Activated T-cell treated with anti-CD3 and anti-CD28 coated beads, Interleukin-2, amount 50 U/mL, for 48 hours (primary cell): ENCODE measurements around the gene KCNQ2.
"Not testable (repeated sequence)": the region's sequence is repeated elsewhere in the genome, so short reads cannot be mapped to it uniquely, and the experiment has no call there.

Source experiments
- DNase-seq, 2 experiments: peaks; one replicate each; pipeline ENCODE4 v3.0.0-alpha.2; 2020

Gene KCNQ2

DNA sequence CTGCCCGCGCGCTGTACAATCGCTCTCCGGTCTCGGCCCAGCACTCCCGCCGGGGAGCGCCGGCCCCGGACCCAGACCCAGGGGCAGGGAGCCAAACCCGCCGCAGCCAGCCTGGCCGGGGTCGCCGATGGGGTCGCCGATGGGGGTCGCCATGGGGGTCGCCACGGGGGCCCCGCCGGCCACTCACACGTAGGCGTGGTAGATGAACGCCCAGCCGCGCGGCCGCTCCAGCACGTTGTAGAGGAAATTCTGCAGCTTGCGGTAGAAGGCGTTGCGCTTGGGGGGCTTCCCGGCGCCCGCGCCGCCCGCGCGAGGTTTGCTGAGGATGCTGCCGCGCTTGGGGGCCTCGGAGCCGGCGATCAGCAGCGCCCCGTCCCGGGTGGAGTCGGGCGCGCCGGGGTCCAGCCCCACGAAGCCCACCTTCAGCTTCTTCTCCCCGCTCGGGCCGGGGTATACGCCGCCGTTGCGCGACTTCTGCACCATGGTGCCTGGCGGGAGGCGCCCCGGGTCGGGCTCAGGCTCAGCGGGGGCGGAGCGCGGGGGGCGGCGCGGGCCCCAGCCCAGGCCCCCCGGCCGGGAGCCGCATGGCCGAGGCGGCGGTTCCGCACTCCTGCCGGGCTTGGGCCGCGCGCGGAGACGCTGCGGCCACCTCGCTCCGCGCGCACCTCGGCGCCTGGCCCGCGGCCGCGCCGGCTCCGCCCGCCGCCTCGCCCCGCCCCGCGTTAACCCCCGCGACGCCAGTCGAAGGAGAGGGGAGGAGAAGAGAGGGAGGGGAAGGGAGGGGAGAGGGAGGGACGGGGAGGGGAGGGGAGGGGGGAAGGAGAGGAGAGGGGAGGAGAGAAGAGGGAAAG, at the start of gene KCNQ2:
Gene KCNQ2, minus strand, starts transcription at position 675 of the 851 bp plus-strand sequence. Its CDS starts 192 bp downstream, at position 483.
- DNase-seq: no peak

DNA sequence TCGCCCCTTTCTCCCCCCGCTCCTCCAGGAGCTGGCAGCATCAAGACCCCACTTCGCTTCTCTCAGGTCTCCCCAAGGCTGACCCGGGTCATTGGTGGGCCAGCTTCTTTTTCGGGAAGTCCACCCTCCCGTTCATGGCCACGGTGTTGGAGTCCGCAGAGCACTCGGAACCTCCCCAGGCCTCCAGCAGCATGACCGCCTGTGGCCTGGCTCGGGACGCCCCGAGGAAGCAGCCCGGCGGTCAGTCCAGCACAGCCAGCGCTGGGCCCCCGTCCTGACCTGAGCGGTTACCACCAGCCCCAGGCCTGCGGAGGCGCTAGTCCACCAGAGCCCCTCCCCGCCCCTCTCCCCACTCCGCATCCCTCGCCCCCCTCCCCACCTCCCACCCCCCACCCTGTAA, 49.1 kb upstream of the KCNQ2 start:
- no peak for DNase-seq

DNA sequence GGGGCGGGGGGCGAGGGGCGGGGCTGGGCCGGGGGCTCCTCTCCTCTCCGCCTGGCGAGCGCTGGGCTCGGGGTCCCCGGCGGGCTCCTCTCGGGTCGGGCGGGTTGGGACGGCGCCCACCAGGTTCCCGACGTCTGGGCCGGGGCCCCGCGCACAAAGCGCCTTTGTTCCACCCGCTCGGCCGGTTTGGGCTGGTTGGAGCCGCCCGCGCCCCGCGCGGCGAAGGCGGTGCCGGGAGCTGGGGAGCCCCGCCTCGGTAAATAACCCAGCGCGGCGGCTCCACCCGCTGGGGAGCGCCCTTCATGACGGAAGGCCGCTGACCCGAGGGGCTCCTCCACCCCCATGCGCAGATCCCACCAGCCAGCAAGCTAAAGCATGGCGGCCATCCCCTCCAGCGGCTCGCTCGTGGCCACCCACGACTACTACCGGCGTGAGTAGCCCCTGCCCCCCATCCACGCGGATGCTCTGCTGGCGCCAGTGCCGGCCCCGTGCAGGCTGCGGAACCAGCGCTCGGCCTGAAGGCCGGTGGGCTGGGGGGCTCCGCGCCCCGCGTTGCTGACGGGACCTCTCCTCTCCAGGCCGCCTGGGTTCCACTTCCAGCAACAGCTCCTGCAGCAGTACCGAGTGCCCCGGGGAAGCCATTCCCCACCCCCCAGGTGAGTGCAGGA, 48.6 kb upstream of the KCNQ2 start:
- peak; percentile 77 to 80 for DNase-seq

DNA sequence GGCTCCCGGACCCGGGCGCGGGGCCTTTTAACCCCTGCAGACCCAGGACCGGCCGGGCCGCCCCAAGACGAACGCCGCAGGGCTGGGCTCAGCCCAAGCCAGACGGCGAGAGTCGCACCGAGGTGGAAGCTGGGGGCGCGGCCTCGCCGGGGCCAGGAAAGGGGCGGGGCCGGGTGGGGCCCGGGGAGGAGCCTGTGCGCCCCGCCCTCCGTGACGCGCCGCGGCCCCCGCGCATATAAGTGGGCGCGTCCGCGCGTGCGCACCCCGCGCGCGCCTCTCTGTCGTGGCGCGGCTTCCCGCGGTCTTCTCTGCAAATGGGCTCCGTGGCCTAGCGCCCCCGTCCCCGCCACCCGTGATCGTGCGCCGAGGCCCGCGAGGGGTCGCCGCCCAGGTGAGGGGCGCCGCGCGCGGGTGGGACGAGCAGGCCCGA, 48.1 kb upstream of the KCNQ2 start, which contains the start of gene PPDPF:
Gene PPDPF, plus strand, starts transcription at position 262 of the 430 bp plus-strand sequence. CDS start 544 bp downstream, outside the sequence.
- DNase-seq: peak; percentile 86 to 90

DNA sequence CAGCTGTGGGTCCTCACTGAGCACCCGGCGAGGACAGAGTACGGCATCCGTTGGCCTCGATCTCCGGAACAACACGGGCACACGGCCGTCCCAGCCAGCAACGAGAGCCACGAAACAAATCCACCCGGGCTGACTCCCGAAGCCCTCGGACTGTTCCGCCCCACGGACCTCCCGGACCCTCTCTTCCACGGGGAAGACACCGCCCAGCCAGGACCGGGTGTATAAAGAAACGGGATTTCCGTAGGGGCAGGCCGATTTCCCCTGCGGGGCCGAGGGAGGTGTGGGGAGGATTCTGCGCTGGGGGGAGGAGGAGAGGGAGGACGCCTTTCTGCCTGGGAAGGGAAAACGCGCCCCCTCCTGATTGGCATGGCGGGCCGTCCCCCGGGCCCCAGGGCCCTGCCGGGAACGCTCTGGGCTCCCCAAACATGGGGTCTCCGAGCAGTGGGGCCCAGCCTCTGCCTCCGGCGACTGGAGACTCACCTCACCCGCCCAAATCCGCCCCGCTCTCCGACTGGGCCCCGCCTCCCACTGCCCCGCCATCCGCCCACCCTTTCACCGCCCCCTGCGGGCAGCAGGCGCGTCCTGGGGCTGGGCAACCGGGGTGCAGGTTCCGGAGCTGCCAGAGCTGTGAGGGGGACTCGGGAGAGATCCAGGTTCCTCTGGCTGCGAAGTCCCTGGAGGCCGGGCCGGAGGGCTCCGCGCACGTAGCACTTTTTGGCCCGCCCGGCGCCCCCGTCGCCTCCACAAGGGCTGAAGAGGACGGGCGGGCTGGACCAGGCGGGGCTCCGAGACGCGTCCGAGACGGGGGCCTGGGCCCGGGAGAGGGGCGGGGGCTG, 47.4 kb upstream of the KCNQ2 start:
- peak; percentile 74 to 81 for DNase-seq

DNA sequence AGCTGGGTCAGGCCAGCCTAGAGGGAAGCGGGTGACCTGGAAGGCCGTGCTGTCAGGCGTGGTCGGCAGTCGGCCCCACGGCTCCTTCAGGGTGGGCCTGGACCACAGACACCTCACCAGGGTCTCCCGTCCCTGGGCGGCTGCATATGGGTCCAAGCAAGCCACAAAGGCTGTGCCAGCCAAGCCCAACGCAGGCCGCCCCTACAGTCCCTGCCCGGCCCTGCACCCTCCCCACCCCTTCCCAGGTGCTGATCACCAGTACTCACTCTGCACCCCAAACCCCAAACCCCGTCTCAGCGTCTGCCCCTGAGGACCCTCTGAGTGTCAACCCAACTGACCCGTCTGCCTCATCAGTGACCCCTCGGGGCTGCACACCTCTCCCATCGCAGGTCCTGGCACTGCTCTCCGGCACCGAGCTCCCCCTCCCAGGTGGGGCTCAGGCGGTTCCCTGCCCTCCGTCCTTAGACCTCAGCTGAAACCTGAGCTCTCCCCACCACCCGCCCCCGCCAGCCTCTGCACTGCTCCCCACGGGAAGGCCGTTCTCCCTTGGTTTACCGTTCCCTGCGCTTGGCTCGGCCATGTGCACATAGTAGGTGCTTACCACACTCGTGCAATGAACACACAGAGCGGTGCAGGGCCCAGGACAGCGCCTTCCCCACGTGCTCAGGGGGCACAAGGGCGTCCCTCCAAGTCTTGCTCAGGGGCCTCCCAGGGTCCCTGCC, 46.7 kb upstream of the KCNQ2 start:
- no peak for DNase-seq

DNA sequence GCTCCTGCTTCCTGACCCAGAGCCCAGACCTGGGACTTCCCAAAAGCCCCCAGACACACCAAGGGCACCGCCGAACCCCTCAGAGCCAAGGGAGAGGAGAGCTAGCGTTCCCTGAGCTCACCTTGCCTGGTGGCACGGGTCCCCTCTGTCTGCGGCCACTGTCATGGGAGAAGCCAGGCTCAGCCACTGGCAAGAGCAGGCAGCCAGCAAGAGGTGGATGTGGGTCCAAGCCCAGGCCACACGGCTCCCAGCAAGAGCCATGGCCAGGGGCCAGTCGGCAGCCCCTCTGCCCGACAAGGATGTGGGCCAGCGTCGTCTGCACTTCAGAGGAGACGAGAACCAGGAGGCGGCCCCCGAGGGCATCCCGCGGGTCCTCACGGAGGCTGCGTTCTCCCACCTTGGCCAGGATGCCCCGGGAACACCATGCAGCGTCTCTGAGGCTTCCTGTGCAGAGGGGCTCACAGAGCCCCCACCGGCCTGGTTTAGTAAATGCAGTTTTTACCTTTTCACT, 46.0 kb upstream of the KCNQ2 start:
- no peak for DNase-seq

DNA sequence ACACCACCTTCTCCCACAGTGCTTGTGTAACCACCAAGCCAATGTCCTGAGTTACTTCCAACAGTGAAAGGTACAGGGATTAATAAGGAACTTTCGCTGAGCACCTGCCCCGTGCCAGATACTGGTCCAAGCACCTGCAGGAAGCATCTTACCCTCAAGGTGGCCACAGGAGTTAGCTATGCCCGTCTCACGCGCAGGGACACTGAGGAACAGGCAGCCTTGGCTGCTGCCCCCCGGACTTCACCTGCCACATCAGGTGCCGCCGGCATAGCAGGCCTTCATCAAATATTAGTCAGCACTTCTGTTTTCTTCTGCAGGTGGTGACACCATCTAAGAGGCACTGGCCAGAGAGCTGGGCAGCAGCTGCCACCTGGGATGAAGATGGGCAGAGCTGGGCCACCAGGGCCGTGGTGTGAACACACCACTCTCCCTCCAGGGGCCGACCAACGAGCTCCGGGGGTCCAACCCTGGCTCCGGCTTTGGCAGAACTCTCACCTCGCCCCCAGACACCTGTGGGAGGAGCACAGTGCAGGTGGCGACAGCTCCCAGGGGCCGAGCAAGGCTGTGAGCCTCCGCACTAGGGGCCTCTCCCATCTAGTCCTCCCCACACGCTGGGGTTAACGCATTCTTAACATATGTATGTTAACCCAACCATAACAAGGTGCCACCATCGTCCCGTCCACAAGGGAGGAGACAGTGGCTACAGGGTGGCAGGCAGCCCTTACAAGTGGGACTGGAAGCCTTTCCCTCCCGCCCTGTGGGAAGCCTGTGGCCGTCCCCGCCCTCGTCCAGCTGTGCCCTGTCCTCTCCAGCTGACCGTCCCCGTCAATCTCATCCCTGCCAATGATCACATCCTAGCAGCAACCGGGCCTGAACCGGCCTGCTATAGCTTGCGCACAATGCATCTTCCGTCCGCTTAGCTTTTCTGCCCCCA, 45.2 kb upstream of the KCNQ2 start:
- DNase-seq: no peak

DNA sequence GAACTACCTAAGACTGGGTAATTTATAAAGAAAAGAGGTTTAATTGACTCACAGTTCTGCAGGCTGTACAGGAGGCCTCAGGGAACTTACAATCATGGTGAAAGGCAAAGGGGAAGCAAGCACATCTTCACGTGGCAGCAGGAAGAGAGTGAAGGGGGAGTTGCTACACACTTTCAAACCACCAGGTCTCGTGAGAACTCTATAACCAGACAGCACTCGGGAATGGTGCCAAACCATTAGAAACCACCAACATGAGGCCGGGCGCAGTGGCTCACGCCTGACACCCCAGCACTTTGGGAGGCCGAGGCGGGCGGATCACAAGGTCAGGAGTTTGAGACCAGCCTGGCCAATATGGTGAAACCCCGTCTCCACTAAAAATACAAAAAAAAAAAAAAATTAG, 42.1 kb upstream of the KCNQ2 start:
- not testable (repeated sequence) for DNase-seq

DNA sequence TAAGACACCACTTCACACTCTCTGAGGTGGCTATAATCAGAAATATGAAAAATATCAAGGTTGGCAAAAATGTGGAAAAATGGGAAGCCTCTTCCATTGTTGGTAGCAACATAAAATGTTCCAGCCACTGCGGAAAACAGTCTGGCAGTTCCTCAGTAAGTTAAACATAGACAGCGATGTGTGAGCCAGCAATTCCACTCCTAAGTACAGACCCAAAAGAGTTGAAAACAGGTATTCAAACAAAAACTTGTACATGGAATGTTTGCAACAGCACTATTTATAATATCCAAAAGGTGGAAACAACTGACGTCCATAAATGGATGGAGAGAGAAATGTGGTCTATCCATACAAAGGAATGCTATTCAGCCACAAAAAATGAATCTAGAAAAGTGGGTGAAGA, 40.8 kb upstream of the KCNQ2 start:
- DNase-seq: no peak

DNA sequence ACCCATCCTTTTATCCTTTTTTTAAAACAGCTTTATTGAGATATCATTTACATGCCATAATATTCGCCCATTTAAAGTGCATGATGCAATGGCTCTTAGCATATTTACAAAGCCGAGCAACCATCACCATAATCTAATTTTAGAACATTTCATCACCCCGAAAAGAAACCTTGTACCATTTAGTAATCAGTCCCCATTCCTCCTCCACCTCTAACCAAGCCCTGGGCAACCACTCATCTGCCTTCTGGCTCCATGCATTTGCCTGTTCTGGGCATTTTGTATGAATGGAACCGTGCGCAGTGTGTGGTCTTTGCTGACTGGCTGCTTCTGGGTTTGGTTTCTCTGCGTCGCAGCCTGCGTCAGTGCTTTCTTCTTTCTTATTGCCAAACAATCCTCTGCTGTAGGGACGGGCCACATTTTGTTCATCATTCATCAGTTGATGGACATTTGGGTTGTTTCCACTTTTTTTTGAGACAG, 36.7 kb upstream of the KCNQ2 start:
- no peak for DNase-seq

DNA sequence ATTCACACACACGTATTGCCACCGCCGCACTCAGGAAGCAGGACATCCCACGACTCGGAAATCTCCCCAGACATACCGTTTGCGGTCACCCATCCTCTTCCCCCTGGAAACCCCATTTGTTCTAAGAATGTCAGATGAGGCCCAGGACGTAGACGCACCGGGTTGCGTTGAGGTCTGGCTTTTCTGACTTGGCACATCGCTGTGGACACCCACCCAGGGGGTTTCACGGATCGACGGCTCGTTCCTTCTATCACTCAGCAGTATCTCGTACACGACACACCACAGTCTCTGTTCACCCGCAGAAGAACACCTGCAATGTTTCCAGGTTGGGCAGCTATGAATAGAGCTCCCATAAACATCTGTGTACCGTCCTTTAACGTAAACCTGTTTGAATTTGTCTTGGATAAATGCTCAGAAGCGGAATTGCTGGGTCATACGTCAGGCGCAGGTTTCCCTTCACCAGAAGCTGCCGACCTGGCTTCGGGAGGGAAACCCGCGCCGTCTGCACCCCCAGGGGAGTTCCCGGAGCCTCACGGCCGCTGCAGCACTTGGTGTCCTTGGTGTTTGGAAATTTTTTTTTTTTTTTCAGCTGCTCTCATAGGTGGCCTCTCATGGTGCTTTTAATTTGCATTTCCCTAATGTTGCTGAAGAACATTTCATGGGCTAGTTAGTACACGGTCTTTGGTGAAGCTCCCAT, 35.8 kb upstream of the KCNQ2 start:
- no peak for DNase-seq

DNA sequence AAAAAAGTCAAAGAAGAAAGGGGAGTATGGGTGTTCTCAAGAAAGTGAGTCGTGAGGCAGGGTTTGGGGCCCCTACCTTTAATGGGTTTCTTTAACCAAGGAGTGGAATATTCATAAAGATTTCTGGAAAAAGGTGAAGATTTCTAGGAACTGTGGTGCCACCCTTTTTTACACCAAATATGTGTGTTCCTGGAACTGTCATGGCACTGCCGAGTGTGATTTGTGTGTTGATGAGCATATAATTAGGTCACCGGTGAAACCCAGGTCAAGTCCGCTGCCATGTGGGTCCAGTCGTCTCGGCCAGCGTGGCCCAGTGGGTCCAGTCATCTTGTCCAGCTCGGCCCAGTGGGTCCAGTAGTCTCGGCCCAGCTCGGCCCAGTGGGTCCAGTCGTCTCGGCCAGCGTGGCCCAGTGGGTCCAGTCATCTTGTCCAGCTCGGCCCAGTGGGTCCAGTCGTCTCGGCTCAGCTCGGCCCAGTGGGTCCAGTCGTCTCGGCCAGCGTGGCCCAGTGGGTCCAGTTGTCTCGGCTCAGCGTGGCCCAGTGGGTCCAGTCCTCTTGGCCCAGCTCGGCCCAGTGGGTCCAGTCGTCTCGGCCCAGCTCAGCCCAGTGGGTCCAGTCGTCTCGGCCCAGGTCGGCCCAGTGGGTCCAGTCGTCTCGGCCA, 34.8 kb upstream of the KCNQ2 start:
- DNase-seq: no peak

DNA sequence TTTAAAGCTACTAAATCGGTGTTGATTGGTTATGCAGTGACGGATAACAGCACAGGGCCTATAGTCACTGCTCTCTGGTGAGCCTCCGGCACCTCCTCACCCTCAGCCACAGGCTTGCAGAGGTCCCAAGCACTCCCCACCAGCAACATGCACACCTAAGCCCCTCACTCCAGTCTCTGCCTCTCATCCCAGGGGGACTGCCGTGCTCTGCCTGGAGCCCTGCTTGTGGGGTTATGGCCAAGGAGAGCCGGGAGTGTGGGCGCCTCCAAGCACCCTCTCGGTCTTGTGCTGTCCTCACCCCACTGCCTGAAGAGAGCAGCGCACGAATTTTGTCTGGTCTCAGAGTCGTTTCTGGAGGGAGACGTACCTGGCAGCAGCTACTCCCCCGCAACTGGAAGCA, 33.3 kb upstream of the KCNQ2 start:
- no peak for DNase-seq

DNA sequence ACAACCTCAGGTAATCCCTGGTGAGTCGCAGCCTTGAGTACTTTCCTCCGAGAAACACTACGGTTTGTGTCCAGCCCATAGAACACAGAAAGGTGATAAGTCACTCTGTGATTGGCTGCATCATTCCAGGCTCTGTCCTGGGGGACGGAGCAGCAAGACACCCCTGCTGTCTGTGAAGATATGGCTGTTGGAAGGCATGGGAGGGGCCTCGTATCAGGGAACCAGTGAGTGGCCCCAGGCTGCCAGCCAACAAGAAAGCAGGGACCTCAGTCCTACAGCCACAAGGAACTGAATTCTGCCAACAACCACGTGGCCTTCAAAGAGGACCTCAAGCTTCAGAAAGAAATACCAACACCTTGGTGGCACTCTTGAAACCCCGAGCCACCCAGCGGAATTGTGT, 32.8 kb upstream of the KCNQ2 start:
- DNase-seq: no peak

DNA sequence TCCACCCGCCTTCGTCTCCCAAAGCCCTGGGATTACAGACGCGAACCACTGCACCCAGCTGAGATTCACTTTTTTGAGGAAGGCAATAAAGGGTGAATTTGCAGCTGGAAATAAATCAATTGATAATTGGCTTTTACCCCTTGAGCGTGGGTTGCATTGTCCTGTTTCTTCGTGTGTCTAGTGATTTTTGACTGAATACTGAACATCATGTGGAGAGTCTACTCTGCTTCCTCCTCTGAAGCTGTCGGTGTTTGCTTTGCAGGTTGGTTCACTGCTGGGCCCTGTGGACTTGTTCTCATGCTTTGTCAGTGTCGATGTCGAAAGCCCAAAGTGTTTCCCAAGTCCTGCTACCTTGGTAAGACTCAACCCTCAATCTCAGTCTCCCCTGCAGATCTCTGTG, 32.2 kb upstream of the KCNQ2 start:
- no peak for DNase-seq

DNA sequence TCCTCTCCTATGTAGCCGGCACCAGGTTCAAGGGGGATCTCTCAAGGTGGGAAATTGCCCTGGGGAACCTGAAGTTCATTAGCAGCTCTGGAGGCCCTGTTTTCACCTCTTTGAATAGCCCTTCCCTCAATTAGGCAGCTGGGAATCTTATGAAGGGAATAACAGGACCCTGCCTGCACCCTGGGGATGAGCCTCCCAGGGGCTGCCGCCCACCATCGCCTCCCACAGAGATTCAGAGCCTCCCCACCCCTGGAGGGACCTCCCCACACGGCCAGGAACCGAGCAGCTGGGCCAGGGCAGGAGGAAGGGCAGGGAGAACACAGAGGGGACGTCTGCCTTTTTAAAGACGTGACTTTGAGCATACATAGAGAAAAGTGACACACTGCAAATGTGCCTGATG, 31.1 kb upstream of the KCNQ2 start:
- no peak for DNase-seq

DNA sequence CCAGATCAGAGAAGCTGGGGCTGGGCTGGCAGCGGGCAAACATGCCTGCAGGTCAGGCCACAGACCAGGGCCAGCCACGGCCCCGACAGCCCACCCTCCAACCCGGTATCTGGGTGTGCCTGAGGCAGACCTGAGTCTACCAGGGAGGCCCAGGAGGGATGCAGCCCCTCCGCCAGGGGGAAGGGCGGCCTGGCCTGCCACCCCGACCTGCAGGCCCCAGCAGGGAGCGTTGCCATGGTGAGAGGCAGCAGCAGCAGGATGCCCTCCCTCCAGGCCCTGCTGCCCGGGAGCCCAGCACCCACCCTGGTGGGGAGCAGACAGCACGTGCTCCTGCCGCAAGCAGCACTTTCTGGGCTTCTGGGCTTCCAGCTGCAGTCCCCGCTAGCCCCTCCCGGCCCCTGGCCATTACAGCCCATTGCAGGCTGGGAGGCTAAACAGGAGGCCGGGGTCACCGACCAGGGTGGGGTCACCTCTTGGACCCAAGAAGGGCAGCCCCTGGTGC, 30.3 kb upstream of the KCNQ2 start:
- no peak for DNase-seq

DNA sequence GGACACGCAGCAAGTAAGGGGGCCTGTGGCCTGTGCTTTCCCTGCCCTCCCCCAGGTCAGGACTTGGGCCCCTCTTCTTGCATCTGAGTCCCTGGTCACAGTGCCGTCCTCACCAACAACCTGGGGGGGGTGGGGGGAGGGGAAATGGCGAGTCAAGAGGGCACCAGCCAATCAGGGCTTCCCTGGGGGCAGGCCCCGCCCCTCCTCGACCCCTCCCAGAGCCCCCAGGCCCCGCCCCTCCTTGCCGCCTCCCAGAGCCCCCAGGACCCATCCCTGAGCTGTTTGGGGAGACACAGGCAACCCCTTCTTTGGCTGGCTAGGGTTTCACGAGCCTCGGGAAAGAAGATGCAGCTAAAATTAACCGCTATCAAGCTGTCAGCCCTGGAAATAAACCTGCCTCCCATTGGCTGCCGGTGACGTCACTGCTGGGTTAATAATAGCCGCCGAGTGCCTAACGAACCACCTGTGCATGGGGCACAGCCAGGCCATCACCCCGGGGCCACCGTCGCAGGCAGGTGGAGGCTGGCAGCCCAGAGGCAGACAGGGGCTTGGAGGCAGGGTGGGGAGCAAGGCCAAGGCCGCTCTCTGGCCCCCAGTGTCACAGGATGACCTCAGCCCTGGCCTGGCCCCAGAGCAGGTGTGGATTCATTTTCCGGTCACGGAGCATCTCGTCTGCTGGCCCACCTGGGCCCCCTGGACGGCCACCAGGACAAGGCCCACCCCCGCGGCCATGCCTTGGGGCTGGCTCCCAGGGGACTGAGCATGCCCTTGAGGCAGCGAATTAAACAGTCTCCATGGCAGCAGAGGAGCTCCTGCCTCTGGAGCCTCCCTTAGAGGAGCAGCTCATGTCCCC, 29.6 kb upstream of the KCNQ2 start:
- DNase-seq: no peak
